HepG2 (cell line): ENCODE data around the gene RAC3. TPM values are rescaled to one million over a fixed set of nuclear protein-coding genes. Genes with fewer than 3 reads are reported as not detected.

Experiments used
- ARID5B ChIP-seq: IDR thresholded peaks from 2 replicates; pipeline ENCODE4 v1.4.0; 2020; ENCODE audit warnings: mild to moderate bottlenecking, missing genetic modification reagents
- FOXC1 ChIP-seq: sonication (generic); formaldehyde crosslinking; IDR thresholded peaks from 2 replicates; pipeline ENCODE4 v1.8.0; 2022; ENCODE audit warnings: mild to moderate bottlenecking, missing genetic modification reagents, borderline replicate concordance
- HDAC1 ChIP-seq: sonication (generic); formaldehyde crosslinking; IDR thresholded peaks from 2 replicates; pipeline ENCODE4 v1.5.1; 2020; ENCODE audit warnings: mild to moderate bottlenecking, missing genetic modification reagents
- HNRNPL ChIP-seq: fragments of 200-400 bp; formaldehyde crosslinking; IDR thresholded peaks from 2 replicates; pipeline ENCODE4 v1.6.1; 2017; ENCODE audit warnings: mild to moderate bottlenecking, low read depth, low read length
- NCOA1 ChIP-seq: sonication (generic); formaldehyde crosslinking; IDR thresholded peaks from 2 replicates; pipeline ENCODE4 v1.9.0; 2021; ENCODE audit warnings: missing genetic modification reagents
- SAFB2 ChIP-seq: sonication (generic); formaldehyde crosslinking; IDR thresholded peaks from 2 replicates; pipeline ENCODE4 v1.5.1; 2020; ENCODE audit warnings: missing genetic modification reagents, low read depth, mild to moderate bottlenecking, borderline replicate concordance
- TERF1 ChIP-seq: sonication (generic); formaldehyde crosslinking; IDR thresholded peaks from 2 replicates; pipeline ENCODE4 v1.8.0; 2022; ENCODE audit warnings: mild to moderate bottlenecking, missing genetic modification reagents, moderate library complexity
- ZNF276 ChIP-seq: sonication (generic); formaldehyde crosslinking; IDR thresholded peaks from 2 replicates; pipeline ENCODE4 v1.4.0; 2020; ENCODE audit warnings: mild to moderate bottlenecking, low read depth, missing genetic modification reagents
- ZNF34 ChIP-seq: sonication (generic); formaldehyde crosslinking; IDR thresholded peaks from 2 replicates; pipeline ENCODE4 v1.4.0; 2020; ENCODE audit warnings: mild to moderate bottlenecking, missing genetic modification reagents, borderline replicate concordance
- ZNF609 ChIP-seq: sonication (generic); formaldehyde crosslinking; IDR thresholded peaks from 2 replicates; pipeline ENCODE4 v1.4.0; 2020; ENCODE audit warnings: mild to moderate bottlenecking, missing genetic modification reagents, borderline replicate concordance
- ZNF670 ChIP-seq: sonication (generic); formaldehyde crosslinking; IDR thresholded peaks from 2 replicates; pipeline ENCODE4 v1.8.0; 2022; ENCODE audit warnings: mild to moderate bottlenecking, missing genetic modification reagents, borderline replicate concordance
- ZNF777 ChIP-seq: sonication (generic); formaldehyde crosslinking; IDR thresholded peaks from 2 replicates; pipeline ENCODE4 v1.4.0; 2020; ENCODE audit warnings: missing genetic modification reagents
- polyA plus RNA-seq, 8 experiments: library from polyadenylated mRNA; depleted of rRNA in 3 of 8; stranded (reverse) in 7 of 8; unstranded in 1 of 8; fragments of >200 nt; fragmentation: Illumina TruSeq in 4 of 8; extraction: Trizol in 4 of 8; gene quantifications; 2 replicates each; pipeline versions ENCODE4 v1.2.1 to v1.2.3, GENCODE V29; 2011 to 2016; ENCODE audit warnings: low read depth in 4 of 8, missing spikeins in 1 of 8, mixed read lengths in 1 of 8; ENCODE audit not compliant: insufficient read depth in 1 of 8
- total RNA-seq, 5 experiments: library from RNA; depleted of rRNA; stranded (reverse); fragments of >200 nt; fragmentation: Illumina TruSeq; extraction: Trizol; gene quantifications; 2 replicates each; pipeline ENCODE4 v1.2.3, GENCODE V29; 2016; ENCODE audit warnings: low read depth in 1 of 5
- TF ChIP-seq, protein P1 (sequence below): sonication (generic); formaldehyde crosslinking; IDR thresholded peaks from 2 replicates; pipeline ENCODE4 v1.8.1; 2023; ENCODE audit warnings: mild to moderate bottlenecking, moderate library complexity, missing genetic modification reagents

The RAC3 gene
- total and polyA plus RNA-seq, 2 of the 13 experiments (the other 11 are each of a cell fraction or from before 2014, with no cell fraction given): 10.5 to 21.3 TPM

DNA sequence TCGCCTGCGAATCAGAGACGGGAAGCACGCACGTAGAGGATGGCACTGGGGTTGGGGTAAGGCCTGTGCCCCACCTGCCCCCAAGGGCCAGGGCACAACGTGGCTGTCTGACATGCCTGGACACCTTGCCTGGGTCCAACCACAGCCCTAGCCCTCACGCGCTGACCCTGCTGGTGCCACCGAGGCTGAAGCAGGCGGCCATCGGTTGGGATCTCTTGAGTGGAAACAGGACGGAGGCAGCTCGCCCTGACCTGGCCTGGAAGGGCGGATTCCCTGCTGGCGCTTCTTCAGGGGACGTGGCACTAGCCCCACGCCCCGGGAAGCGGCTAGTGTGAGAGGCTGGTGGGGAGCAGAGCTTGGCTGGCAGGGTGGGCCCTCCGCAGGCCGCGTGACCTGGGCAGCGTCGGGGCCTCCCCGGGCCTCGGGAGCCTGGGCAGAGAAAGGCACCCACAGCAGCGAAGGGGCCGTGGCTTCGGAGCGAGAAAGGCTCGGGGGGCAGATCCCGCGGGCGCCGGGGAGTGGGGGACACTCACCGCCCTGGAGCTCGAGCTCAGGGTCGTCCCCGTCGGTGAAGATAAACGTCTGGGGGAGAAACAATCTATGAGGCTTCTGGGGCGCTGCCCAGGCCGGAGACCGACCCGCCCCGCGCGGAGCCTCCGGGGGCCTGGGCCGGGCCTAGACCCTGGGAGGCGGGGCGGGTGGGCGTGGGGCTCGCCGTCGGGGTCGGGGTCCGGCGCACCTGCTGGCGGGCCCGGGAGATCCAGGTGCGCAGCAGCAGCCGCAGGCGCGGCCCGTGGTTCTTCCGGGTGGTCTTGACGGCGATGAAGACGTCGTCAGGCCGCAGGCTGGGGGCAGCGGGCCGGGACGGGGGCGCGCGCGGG lies 19.5 kb downstream of the RAC3 start (continued):
- TF ChIP-seq, protein P1, sequence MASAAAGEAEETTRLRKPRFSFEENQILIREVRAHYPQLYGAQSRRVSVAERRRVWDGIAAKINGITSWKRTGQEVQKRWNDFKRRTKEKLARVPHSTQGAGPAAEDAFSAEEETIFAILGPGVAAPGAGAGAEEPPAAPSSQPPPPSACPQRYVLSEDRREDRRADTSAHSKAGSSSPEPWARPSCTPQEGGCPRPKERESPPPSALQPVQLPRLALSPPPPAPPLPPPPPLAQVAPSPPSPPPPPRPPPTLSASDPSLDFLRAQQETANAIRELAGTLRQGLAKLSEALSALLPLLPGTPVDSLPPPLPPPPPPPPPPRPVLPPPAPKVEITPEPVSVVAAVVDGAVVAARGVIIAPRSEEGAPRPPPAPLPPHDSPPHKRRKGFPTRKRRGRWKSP (CRISPR knock-in tag): no peak
- TF ChIP-seq SAFB2 (CRISPR knock-in tag) (no peak; the same call in 1 of the 2 replicates), TERF1 (CRISPR knock-in tag) (0 out of 2 replicates have a peak, but pooled peaks have one; percentile 53), HNRNPL (peak; percentile 61), NCOA1 (CRISPR knock-in tag) (no peak), ZNF34 (CRISPR knock-in tag) (0 out of 2 replicates have a peak, but pooled peaks have one; percentile 41), ZNF276 (CRISPR knock-in tag) (0 out of 2 replicates have a peak, but pooled peaks have one; percentile 26), ZNF777 (peak; percentile 87), ZNF670 (CRISPR knock-in tag) (0 out of 2 replicates have a peak, but pooled peaks have one; percentile 22), HDAC1 (peak; percentile 45; the same call in 1 of the 2 replicates), ARID5B (CRISPR knock-in tag) (0 out of 2 replicates have a peak, but pooled peaks have one; percentile 2), ZNF609 (CRISPR knock-in tag) (peak; percentile 35; the same call in 1 of the 2 replicates), FOXC1 (CRISPR knock-in tag) (0 out of 2 replicates have a peak, but pooled peaks have one; percentile 19)
